Measurements from ENCODE around the gene RPLP2.

GRCh38 chr11:831961-832528 lies 22.3 kb downstream of the RPLP2 start:
- TF ChIP-seq CTCF (conservative IDR thresholded peaks at IDR 0.05; ENCODE audit: low read depth, low read length) (no peak), EZH2 (IDR thresholded peaks at IDR 0.05; ENCODE audit: borderline replicate concordance, low read depth, low read length, poor library complexity, severe bottlenecking) (no peak)
